GM19467 (cell line): Measurements from ENCODE around the gene YPEL2.
A peak's percentile ranks its signal among the peaks of the same experiment; 100 is the strongest.

Source experiments
- ATAC-seq: cut with Tn5 transposase; IDR thresholded peaks from one replicate; pipeline ENCODE4 v1.9.1; 2021; ENCODE audit warnings: mild to moderate bottlenecking, moderate library complexity; ENCODE audit not compliant: unreplicated experiment

YPEL2 gene

GRCh38 chr17:59329176-59330052, 2.0 kb upstream of the YPEL2 start:
- ATAC-seq, result no peak

- ATAC-seq, result no peak
These were observed 1.2 kb upstream of the YPEL2 start for GRCh38 chr17:59330053-59330942.

GRCh38 chr17:59331929-59332748, 684 bp downstream of the YPEL2 start:
- peak; percentile 12 for ATAC-seq

DNA sequence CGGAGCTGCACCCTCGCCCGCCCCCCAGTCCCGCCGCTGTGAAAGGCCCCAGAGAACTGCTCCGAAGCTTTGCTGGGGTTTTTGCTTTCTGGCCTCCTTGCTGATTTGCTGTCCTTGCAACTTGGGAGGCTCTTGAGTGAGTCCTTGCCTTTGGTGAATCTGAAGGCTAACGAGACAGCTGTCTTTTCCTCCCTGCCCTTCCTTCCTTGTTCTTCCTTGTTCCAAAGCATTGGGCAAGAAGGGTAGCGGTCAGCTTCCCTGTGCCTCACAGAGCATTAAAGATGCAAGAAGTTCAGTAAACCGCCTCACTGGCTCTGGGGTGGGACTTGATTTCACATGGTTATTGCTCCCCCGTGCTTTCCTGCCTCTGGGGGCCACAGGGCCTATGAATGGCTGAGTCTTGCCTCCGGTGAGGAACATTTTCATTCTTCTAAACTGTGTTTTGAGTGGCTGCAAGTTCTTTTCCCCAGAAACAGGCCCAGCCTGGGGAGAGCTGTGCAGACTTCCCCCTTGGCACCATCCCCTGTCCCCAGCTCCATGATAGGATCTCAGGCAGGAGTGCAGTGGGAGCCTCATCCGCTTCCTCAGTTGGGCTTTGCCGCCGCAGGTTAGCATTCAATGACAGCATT, 1.4 kb downstream of the YPEL2 start:
- ATAC-seq, result no peak

DNA sequence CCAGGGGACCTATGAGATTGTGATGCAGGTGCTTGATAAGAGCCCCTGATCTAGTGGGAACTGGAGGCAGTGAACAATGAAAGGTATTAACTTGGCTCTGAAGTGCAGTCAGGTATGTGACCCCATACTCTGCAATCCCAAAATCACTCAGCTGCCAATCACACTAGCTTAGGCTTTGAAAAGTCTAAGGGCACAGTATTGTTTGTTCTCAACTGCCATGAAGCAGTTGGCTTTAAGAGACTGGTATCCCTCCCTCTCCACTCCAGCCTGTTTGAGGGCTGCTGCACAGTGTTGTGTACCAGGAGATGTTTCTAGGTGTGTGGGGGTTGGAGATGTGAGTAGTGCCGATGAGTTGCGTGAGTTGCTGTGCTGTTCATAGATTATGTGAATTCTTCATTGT, 2.4 kb downstream of the YPEL2 start:
- ATAC-seq, result no peak

DNA sequence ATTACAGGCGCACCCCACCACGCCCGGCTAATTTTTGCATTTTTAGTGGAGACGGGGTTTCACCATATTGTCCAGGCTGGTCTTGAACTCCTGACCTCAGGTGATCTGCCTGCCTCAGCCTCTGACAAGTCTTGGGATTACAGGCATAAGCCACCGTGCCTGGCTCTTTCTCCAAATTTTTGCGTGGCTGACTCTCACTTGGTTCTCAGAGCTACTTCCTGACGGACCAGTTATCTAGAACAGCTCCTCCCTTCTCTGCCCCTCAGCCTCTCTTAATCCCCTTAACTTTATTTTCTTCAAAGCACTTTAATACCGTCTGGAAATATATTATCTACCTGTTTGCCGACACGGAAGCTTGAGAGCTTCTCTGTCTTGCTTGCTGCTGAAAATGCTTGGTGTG, 4.2 kb downstream of the YPEL2 start:
- ATAC-seq, result no peak

DNA sequence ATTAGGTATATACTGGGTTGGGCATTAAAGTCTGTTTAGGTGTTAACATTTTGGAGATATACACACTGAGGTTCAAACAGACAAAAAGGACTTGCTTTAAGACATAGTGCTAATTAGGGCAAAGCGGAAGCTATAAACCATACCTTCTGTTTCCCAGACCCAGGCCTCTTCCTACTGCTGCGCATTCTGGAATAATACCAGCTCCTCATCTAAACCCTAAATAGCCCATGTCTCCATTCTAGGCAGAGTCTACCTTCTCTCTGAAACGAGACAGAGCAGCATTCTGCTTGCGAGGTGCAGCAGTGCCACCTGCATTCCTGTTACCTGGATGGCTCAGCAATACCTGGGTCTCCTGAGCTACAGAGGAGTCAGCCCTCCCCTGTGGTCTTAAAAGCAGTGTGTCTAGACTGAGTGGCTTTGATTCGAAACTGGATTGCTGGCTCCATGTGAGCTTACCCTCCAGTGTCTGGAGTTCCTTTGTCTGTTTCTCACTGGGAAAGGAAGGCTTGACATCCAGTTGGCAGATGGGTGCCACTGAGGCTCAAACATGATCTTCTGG, 6.4 kb downstream of the YPEL2 start:
- no peak for ATAC-seq

DNA sequence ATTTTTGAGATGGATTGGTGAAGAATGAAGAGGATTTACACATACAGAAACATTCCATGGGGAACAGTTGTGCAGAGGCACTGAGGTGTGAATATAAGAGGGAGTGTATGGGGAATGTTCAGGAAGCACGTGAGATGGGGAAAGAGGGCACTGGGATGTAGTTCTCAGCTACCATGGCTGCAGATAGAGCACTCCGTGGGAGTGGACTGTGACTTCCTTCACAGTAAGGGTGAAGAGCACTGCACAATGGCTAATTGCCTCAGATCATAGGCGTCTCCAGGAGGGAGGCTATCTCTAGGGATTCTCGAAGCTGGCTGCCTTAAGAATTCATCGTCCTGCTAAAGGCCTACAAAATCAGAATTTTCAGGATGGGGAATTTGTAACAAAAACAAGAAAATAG, 7.0 kb downstream of the YPEL2 start:
- no peak for ATAC-seq

DNA sequence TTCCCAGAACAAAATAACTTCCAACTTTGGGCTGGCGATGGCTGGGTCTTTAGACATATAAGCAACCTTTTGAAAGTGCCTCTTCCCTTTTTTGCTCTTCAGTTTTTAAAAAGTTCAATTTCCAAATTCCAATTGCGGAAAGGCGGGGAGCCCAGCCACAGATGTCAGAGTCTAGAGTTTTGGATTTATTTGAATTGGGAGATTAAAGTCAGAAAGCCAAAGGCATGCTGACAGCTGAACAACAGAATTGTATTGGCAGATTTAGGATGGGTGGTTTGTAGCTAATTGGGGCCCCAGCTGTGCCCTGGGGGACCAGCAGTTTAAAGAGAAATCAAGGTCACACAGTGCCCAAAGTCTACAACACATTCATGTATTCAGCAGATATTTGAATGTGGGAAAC, 10.5 kb downstream of the YPEL2 start:
- no peak for ATAC-seq

DNA sequence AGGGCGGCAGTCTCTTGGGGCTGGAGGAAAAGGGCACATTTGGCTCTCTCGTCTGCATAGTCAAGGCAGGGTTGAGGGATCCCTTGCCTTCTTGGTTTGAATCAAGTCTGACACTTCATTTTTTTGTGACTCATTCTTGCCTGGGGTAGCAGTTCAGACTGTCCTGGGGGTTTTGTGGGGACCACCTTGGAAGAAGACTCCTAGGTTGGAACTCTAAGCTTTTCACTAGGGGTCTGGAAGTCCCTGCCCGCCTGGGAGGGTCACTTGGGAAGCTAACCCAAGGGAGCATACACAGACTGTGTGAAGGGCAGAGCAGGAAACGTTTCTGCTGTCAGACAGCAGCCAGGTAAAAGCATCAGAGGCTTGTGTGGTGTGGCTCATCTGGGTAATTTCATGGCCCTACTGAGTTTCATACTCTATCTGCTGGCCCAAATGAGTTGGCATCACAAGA, 11.3 kb downstream of the YPEL2 start:
- ATAC-seq, result no peak

DNA sequence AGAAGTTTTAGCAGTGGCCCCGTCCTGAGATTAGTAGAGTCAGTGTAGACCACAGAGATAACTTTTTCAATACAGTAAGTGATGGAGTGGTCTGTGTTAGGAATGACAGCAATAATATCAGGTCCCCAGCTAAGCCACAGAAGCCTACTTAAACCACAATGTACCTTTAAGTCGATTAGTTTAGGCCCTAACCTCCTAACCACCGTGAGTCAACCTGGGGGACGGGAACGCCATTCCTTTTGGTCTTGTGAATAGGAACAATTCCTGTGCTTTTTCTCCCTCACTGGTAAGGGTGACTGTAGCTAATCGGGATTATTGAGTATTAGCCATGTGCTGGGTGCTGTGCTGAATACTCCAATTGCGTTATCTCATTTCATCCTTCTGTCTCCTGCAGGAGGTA, 14.0 kb downstream of the YPEL2 start:
- no peak for ATAC-seq

DNA sequence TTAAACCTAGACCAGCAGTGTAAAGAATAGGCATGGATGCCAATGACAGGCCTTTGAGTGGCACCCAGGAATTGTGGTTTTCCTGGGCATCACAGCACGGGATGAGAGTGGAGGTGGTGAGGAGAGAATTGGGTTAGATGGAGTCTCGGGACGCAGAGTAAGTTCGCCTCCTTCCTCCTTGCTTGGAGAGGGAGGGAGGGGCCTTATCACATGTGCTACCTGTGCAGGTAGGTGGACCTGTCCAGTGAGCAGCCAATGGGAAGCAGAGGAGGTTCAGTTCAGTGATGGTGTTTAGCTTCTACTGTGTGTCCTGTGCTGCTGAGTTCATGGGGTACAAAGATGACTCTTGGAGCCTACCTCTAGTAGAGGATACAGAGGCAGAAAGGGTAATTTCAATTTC, 14.9 kb downstream of the YPEL2 start:
- ATAC-seq, result no peak

DNA sequence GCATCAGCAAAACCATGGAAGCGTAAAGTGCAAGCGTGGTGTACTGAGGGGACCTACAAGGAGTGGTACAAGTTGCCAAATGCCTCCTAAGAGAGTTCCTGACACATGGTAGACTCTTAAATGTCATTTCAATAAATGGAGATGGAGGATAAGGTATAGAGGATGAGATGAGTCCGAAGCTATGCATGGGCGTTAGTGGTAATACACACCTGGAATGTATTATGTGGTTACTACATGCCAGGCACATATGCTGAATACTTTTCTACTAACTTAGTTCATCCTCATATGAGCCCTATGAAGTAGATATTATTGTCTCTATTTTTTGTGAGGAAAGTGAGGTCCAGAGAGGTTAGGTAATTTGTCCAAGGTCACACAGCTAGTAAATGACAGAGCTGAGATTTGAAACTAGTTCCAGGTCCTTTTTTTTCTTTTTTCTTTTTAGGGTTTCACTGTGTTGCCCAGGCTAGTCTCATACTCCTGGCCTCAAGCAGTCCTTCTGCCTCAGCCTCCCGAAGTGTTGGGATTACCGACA, 15.5 kb downstream of the YPEL2 start:
- ATAC-seq, result no peak

DNA sequence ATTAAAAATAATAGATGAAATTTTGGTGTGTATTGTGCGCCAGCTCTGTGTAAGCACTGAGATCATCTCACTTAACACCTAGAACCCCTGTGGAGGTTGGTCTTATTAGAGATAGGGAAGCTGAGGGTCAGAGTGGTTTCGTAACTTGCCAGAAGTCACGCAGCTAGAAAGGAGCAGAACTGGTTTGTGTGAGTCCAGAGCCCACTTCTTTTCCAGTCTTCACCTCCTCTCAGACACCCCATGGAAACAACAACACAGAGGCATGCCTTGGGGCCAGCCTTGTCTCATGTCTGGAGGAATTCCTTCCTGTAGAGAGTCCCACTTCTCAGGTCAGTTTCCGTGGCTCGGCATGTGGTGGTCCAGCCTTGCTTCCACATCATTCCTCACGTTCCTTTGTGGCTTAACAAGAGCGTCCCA, 16.5 kb downstream of the YPEL2 start:
- no peak for ATAC-seq

DNA sequence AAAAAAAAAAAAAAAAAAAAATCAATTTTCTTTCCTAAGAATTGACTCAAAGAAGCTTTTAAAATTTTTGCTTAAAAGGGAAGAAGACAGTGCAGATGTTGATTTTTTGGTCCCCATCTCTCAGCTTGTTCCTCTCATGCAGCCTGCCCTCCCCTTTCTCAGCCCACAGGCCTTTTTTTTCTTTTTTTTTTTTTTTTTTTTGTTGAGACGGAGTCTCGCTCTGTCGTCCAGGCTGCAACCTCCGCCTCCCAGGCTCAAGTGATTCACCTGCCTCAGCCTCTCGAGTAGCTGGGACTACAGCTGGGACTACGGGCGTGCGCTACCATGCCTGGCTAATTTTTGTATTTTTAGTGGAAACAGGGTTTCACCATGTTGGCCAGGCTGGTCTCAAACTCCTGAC, 17.7 kb downstream of the YPEL2 start:
- ATAC-seq, result no peak

- no peak for ATAC-seq
These were observed 21.8 kb downstream of the YPEL2 start for GRCh38 chr17:59353106-59353854.

DNA sequence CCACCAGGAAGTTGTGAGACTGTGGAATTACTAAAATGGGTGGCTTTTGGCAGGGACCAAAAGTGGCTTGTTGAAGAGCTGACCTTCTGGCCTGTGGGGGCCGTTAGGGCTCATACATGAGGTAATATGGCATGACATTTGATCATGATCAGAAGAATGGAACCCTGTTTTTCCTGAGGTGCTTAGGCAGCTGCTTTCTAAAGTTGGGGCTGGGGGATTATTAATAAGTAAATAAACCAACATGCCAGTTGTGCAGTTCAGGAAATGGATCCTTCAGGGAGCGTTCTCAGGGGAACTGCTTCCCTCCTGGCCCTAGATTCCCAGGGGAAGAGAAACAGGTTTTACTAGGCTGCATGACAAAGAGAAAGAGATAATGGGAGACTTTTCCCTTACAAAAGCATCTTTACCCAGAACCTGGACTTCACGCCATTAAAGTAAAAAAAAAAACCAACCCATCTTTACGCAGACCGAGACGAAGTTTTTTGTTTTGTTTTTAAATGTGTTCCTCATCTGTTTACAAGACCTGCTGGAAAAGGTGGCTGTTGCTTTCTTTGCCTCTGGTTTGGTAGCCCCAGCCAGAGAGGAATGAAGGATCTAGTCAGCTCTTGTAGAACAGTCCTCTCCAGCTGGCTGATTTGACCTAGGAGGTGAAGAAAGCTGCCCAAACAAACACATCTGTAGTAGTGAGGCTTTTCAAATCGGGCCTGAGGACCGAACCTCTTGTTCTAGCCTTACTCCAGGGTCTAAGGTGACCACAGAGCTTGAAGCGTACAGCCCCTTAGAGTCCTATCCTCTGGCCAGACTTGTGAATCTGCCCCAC, 22.7 kb downstream of the YPEL2 start:
- no peak for ATAC-seq

DNA sequence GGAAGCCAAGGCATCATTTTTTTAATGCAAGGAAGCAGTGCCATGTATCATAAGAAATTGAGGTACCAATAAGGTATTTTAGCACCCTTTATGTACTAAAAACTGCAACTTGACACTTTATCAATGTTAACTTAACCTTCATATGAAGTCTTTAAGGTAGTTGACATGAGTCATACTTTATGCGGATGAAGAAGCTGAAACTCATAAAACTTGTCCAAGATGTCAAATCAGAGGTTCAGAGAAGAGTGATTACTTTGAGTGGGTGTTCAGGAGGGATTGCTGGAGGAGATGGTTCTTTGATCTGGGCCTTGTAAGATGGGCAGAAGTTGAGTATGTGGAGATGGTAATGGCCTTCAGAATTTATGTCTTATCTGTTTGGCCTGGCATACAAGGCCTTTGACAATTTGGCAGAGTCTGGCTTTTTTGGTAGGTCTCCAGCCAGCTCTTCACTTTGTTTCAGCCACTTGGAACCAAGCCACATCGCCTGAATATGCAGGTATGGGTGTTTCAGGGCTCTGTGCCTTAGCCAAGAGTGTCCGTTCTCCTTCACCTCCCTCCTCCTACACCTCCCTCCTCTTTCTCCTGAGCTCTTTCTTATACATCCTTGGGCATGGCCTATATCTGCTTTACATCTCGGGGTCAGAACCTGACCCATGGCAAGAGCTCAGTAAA, 23.7 kb downstream of the YPEL2 start:
- no peak for ATAC-seq
